HG02885 (cell line): ENCODE data around the gene SCFD2.

Experiments used
- ATAC-seq: cut with Tn5 transposase; IDR thresholded peaks from one replicate; pipeline ENCODE4 v1.9.1; 2021; ENCODE audit warnings: mild to moderate bottlenecking; ENCODE audit not compliant: unreplicated experiment, poor library complexity

The SCFD2 gene

DNA sequence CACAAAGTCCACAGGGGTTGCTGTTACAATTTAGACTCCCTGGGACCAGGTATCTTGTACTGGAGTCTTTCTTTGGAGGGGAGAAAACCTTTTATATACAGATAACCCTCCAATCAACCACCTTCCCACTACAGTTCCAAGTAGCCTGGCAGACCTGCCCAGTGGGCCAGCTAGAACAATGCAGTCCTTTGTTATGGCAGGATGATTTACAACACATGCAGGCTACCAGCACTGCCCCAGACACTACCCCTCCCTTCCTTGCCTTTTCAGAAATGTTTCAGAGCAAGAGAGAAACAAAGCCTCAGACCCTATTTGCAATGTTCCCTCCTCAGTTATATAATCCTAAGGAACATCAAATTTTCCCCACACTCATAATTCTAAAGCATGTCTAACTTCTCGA is 492.7 kb downstream of the SCFD2 start:
- no peak for ATAC-seq

DNA sequence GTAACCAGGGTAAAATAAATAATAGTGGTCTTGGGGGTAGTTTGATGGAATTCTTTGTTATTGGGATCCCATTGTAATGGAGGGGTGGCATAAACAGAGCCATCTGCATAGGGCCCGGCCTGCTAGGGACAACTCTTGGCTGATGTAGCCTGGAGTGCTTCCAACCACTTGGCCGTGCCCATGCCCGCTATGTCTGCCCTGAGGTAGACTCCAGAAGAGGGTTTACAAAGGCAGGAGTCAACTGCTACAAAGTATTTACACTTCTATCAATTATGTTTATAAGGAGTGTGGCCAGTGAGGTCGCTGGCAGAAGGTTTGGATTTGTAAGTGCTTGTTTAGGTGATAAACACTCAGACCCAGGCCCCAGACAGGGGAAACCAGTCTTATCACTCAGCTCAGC is 495.6 kb downstream of the SCFD2 start:
- no peak for ATAC-seq

DNA sequence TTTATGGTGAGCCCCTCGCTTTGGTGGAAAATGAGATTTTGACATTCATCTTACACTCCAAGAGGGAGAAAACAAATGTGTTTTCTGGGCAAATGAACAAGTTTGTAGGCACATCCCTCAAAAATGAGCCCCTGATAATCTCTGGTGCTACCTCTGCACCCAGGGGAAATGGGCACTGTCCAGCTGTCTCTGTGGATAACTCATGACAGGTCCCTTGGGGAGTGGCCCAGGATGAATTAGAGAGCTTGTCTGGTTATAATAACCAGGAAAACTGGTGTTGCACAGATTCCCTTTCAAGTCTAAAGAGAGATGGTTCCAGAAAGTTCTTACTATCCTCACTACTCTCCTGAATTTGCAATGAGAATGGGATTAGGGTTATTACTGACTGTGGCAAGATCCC is 496.2 kb downstream of the SCFD2 start:
- no peak for ATAC-seq

DNA sequence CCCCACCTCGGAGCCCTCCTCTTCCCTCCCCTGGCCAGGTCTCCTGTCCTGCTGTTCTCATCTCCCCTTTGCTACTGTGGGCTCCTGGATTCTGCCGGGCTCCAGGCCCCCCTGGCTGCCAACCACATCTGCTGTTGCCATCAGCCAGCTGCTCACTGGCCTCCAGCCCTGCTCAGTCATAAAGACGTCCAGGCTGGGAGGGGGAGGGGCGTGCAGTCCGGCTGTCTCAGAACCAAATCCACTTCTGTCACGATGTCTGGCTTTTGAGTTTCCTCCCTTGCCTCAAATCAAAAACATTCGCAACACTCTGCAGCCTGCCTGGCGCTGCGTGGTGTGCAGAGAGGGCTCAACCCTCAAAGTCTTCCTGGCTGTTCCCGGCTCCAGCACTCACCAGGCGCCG is 496.7 kb downstream of the SCFD2 start:
- ATAC-seq = no peak

DNA sequence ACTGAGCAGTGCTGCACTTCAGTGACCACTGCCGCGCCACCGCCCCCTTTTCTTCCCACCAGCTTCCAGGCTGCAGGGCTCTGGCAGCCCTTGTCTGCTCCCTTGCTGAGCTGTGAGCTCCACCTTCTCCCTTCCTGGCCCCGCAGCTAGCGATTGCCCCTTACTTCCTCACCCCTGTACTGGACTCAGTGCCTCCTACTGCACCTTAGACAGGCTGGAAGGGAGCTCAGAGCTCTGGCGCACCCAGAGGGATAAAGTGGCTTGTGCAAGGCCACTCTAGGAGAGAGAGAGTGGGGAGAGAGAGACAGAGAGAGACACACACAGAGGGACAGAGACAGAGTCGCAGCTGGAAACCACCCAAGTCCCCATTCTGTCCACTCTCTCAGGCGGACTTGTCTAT is 497.7 kb downstream of the SCFD2 start:
- ATAC-seq = no peak

DNA sequence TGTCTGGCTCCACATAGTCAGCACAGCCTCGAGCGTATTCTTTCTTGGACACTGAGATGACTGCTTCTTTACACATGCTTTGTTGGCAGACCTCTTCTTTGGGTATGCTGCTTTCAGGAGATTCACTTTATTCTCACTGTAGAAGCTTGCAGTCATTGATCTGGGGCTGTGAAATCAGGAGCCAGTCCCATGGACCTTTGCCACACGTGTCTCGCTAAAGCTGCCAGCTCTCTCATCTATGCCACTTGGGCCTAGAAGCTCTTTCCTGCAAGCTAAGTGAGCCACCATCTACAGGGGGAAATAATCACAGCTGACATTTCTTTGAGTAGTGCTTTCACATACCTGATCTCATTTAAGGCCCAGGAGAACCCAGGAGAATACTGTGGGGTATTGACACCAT is 498.7 kb downstream of the SCFD2 start:
- no peak for ATAC-seq

DNA sequence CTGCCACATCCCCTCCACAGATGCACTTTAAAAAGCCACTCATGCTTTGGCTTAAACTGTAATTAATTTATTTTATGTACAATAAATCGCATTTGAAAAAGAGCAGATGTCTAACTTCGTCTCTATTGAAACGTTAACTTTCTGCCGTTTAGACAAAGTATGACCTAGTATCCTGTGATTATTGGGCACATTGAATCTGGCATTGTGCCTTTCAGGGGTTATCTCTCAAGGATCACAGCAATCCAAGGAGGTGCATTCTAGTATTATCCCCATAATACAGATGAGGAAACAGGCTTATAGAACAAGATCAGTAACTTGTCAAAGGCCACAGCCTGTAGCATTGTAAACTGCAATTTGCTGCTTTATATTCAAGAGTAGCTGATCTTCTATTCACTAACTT is 499.1 kb downstream of the SCFD2 start:
- no peak for ATAC-seq

DNA sequence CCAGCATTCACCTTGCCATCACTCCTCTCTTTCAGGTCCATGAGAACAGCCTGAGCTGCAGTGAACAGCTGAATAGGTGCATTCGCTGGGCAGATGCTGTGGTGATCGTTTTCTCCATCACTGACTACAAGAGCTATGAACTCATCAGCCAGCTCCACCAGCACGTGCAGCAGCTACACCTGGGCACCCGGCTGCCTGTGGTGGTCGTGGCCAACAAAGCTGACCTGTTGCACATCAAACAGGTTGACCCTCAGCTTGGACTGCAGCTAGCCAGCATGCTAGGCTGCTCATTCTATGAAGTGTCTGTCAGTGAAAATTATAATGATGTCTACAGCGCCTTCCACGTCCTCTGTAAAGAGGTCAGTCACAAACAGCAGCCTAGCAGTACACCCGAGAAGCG is 500.6 kb downstream of the SCFD2 start:
- ATAC-seq = no peak

DNA sequence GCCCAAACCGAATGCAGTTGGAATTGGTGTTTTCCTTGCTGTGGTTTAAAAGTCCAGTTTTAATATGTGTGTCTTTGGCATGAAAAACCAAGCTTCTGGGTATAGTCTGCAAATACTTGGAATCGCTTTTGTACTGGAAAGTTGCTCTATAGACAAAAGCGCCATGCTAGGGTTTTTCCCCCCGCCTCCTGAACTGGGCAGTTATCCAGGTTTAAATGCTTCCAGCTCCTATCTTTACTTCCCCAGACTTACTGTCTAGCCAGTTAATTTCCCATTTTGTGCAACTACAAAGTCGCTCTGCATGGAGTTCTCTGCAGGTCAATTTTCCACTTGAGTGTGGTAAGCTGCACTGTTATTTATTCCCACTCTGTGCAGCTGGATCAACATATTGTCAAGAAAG is 501.1 kb downstream of the SCFD2 start:
- no peak for ATAC-seq

DNA sequence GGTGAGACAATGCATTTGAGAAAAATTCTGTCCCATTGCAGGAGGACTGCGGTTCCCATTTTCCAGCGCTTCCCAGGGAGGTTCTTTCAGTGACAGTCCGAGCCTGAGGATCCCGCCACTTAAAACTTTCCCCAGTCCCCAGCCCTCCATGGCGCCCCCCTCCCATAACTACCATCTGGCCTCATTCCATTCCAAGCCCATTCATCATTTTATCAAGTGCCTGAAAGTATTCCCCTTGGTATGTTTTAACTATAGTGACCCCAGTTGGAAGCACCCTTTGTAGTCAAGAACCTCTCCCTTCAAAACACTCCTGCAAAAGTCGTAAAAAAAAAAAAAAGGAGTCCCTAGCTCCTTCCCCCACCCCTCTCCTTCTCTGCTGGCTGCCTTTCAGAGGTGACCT is 502.5 kb downstream of the SCFD2 start:
- no peak for ATAC-seq

DNA sequence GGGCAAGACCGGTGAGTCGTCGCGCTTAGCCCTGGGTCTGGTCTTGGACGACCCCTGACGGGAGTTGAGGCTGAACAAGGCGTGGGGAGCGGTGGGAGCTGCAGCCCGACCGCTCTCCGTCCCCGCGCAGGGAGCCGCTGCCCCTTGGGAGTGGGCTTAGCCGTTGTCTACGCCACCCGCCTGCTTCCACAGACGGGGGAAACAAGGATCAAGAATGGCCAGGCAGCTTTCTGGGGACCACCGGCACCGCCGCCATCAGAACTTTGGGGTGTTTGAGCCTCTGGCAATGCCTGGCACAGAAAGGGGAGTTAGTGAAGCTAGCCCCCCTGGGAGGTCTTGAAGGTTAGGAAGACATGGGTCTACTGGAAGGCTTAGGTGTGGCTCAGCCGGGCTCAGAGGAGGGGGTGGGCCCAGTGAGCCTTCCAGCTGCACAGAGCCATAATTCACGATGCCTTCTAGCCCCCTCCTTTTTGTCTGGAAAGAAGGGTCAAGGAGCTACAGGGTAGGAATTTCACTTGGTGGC is 503.2 kb downstream of the SCFD2 start:
- ATAC-seq = no peak

DNA sequence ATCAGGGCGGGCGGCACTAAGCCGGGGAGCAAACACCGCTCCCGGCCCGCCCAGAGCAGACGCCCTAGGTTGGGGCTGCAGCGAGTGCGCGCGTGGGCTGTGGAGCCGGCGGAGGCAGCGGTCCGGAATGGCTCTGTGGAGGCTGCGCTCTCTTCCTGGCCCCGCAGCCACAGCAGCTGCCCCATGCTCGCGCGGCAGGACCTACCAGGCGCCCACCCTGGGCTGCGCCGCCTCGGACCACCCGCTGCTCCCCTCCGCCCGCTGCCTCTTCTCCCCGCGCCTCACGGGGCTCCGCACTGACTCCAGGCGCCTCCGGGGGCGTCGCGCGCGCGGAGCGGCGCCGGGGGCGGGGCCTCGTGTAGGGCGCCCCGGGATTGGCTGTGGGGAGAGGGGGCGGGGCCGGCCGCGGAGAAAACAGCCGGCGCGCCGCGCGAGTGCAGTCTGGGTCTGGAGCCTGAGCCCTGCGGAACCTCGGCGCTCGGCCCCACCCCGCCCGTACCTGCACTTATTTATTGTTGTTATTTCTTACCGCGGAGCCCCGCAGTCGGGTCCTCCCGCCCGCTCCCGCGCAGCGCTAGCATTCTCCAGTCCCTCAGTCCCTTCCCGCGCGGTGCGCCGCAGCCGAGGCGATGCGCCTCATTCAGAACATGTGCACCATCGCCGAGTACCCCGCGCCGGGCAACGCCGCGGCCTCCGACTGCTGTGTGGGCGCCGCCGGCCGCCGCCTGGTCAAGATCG is 503.8 kb downstream of the SCFD2 start, which contains the start of gene RASL11B:
Gene RASL11B (plus strand): TSS at position 439 of the 738 bp plus-strand sequence. CDS start 191 bp downstream, at position 630.
- peak; percentile 99 for ATAC-seq

DNA sequence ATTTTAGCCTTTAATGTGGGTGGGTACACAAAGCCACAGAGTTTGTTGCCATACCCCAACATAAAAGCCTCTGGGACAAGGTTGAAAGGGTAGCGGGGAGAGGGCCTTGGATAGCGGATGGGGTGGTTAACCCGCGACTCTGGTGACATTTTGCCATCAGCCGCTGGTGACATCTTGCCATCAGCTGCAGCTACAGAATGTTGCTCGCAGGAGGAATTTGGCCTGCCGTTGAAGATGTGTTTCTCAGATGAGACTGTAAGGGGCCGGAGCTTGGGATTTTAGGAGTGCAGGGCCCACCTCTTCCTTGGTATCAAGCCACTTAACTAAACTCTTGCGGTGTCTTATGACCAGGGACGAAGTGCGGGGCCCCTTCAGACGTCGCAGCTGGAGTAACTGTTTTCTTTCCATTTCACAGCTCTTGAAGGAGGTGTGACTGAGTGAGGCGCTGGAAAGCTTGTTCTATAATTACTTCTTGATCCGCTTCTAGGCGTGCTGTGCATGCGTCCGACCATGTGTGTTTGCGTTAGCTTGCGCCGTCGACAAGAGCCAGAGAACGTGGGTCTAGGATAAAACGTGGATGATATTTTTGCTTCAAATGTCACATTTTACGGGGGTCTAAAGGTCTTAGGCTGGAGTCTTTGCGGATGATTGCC is 504.6 kb downstream of the SCFD2 start:
- no peak for ATAC-seq

DNA sequence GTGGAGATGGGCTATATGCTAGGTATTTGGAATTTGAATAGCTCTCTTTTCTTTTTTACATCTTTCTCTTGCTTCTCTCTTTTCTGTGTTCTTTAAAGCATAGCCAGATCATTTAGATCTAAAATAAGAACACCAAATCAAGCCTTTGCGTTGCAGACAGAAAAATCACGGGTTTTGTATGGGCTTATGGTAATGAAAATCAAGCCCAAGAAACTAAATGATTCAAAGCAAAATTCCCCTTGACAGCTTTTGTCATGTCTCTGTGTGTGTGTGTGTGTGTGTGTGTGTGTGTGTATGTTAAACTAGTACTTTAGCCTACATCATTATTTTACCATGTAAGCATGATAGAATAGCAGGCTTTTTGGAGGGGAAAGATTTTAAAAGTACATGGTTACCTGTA is 505.5 kb downstream of the SCFD2 start:
- no peak for ATAC-seq

DNA sequence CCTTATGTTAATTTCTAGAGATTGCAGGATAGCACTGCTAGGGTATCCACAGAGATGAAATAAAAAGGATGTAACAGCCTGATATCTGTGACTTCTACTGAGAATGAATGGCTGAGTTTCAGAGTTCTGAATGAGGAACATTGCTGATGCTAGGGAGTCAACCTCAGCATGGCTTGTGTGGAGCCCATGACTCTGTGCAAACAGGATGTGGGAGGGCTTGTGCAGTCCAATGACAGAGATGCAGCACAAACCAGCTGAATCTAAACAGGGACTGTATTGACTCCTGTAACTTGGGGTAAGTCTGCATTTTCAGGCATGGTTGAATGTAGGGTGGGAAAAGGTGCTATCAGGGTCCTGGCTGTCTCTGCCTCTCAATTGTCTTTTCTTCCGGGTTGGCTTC is 509.1 kb downstream of the SCFD2 start:
- ATAC-seq = no peak

DNA sequence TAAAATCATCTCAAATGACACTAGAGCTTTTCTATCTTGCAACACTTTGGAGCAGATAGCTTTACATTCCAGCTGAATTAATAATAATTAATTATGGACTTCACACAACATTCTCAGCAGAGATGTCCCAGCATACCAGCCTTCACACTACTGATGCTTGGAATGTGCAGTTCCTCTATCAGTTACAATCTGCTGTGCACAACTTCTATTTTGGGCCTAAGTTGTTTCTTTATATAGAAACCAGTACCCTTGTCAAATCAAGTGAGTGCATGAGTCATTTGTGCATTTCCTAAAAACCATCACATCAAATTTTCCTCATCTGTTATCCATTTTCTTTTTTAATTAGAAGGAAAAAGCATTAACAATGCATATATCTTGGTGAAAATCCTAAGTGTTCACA is 512.5 kb downstream of the SCFD2 start:
- no peak for ATAC-seq

DNA sequence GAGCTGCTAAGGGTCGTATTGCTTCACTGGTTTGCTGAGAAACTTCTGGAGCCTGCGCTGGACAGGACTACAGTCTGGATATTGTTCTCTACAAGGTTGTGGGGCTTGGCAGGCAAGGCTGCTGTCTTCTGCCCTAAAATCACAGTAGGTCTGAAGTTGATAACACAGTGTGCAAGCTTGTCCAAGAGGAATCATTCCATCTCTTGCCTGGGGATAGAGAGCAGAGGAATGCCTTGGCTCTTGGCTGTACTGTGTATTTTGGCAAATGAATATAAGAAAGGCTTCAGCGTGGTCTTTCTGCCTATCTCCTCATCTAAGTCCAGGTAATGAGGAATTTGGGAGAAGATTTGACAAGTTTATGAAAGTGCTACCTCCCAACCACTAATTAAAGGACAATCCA is 513.1 kb downstream of the SCFD2 start:
- no peak for ATAC-seq

DNA sequence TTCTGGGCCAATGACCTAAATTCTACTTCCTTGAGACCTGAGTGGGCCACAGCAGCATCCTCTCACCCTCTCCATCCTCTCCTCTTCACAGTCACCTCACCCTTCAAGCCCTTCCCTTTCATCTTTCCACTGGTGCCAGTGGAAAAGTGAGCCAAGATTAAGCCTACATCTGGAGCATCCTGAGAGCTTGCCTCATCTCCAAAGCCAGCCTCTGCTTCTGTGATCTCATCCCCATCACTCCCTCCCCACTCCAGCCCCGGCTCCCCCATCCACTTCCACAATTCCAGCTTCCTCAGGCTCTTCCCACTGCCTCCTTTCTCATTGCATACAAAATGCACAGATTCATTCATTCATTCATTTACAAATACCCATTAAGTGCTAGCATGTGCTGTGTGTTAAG is 513.8 kb downstream of the SCFD2 start:
- ATAC-seq = no peak

DNA sequence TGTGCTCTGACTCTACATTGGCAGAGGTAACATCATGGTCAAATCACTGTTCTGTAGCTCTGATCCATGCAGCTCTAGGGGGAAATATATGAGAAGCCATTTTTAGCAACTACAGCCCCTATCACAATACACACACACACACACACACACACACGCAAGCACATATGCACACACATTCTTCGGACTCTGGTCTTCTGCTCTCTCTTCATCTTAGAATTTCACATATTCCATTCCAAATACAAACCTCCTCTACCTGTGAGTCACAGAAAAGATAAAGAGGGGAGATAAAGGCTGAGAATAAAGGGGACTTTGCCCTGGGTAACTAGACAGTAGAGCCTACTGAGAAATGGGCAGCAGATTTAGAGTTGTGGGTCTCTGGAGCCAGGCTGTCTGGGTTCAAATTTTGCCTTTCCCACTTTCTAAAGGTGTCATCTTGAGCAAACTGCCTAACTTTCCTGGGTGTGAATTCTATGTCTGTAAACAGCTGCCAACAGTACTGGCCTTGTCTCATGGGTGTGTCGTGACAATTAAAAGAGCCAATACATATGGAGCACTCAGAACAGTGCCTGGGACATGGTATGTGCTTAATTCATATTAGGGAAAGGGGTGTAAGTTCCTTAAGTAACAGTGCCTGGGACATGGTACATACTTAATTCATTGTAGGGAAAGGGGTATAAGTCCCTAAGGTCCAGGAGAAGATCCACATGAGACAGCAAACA is 515.3 kb downstream of the SCFD2 start:
- no peak for ATAC-seq

DNA sequence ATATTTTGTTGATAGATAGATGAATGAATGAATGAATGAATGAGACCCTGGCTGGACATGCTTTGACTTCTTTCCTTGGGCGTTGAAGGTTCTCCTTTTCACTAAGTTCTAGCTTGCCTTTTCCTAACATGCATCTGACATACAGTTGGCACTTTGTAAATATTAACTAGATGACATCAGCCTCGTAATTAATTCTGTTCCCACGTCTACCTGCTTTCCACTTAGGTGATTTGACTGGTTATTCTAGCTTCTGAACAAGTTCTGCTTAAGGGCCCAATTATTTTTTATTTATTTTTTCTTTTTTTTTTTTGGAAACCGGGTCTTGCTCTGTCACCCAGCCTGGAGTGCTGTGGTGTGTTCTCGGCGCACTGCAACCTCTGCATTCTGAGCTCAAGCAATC is 517.6 kb downstream of the SCFD2 start:
- ATAC-seq = no peak

DNA sequence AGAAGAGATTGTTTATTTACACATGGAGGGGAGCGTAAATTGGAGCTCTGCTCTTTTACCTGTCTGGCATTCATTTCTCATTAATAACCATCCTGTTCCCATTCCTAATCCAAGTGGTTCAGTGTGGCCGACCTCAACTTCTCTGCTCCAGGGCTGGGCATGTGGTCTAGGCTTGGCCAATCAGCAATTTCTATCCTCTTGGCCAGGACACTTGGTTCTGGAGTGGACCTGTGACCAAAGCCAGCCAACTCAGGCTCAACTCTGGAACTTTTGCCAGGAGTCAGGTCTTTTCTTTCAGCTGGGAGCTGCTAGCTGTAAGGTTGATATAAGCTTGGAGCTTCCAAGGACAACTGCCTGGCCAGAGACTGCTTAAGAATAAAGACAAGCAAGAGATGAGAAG is 519.4 kb downstream of the SCFD2 start:
- no peak for ATAC-seq
